Measurements from ENCODE around the gene GTSE1.
"Not testable (repeated sequence)": the region's sequence is repeated elsewhere in the genome, so short reads cannot be mapped to it uniquely, and the experiment has no call there.

The GTSE1 gene

DNA sequence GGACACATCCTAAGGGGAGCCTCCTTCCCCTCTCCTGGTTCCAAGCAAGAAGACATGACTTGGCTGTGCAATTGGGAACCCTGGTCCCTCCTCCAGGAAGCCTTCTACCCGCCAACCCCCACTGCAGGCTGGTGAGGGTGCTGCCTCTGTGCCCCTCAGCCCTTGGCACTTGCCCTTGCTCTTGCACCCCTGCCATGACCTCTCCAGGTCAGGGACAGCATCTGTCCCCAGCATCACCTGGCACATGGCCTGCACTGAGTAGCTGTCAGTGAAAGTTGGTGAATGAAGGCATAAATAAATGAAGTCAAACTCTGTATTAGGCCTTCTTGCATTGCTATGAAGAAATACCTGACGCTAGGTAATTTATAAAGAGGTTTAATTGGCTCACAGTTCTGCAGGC, 1.9 kb upstream of the GTSE1 start:
- peaks cover 35% of the 10 kb centered on the region for H3K4me1 Mint-ChIP-seq

DNA sequence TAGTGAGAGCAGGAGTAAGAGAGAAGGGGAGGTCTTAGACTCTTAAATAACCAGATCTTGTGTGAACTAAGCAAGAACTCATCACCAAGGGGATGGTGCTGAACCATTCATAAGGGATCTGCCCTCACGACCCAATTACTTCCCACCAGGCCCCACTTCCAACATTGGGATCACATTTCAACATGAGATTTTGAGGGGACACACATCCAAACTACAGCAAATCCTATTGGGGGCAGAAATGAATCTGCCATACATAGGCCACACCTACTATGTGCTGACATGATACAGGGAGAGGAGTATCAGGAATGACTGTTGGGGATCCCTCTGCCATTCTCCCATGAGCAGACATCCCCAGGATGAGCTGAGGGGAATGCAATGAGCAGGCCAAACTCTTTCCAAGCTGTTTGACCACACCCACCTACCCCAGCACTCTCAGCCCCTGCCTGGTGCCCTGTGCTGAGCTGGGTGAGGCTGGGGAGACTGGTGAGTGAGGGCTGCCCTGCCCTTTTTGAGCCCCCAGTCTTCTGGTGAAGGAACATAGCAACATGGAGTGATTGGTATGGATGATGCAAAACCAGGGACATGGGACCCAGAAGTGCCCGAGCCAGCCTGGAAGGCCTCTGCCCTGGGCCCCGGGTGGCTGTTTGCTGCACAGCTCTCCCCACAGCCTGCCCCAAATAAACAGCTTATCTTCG, 1.2 kb upstream of the GTSE1 start:
- no peak for ATAC-seq (ENCODE audit: low read depth)
- no peak for DNase-seq (ENCODE audit: low spot score in 2 of 2)
- H3K4me1 Mint-ChIP-seq: peaks cover 30% of the 10 kb centered on the region
- H3K27me3 Mint-ChIP-seq: peaks cover 8% of the 10 kb centered on the region
- peaks cover 7% of the 10 kb centered on the region for H3K36me3 Mint-ChIP-seq
- H3K27ac Mint-ChIP-seq: peak overlapping the region; percentile 96
- peak overlapping the region; percentile 91 for H3K4me3 Mint-ChIP-seq
- no peaks in the 10 kb centered on the region for H3K9me3 Mint-ChIP-seq

More for the DNA sequence above, 1.9 kb upstream of the GTSE1 start:
- Mint-ChIP-seq H3K27ac (peak overlapping the region; percentile 96), H3K9me3 (peaks cover 3% of the 10 kb centered on the region), H3K36me3 (peaks cover 7% of the 10 kb centered on the region), H3K4me3 (no peak overlapping the region), H3K27me3 (peaks cover 6% of the 10 kb centered on the region)
- ATAC-seq (ENCODE audit: low read depth) (no peak), DNase-seq (ENCODE audit: low spot score in 2 of 2) (no peak)

- Mint-ChIP-seq H3K4me1 (peaks cover 26% of the 10 kb centered on the region), H3K9me3 (no peaks in the 10 kb centered on the region), H3K27ac (no peak overlapping the region), H3K27me3 (peaks cover 8% of the 10 kb centered on the region), H3K36me3 (peaks cover 3% of the 10 kb centered on the region), H3K4me3 (peak overlapping the region; percentile 76)
- DNase-seq (ENCODE audit: low spot score in 2 of 2) (no peak), ATAC-seq (ENCODE audit: low read depth) (no peak)
Measured at GRCh38 chr22:46297151-46297812, 612 bp downstream of the GTSE1 start.

DNA sequence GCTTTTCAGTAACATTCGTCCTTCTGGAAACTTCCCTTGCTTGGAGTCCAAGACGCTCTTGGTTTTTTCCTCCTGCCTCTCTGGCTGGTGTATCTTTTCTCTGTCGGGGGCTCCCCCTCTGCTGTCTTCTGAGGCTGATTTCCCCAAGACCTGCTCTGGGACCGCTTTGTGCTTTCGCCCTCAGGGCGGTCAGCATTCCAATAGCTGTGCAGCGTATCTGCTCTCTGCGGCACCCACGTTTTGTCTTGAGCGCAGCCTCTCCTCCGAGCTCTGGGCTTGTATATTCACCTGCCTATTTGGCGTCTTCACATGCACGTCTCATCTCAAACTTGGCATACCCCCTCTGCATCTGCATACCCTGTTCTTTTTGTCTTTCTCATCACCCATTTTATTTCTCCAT, 2.4 kb downstream of the GTSE1 start:
- ATAC-seq (ENCODE audit: low read depth) (no peak), DNase-seq (ENCODE audit: low spot score in 2 of 2) (no peak)
- Mint-ChIP-seq H3K4me1 (peaks cover 18% of the 10 kb centered on the region), H3K36me3 (no peaks in the 10 kb centered on the region), H3K27me3 (peaks cover 8% of the 10 kb centered on the region), H3K9me3 (no peaks in the 10 kb centered on the region), H3K4me3 (no peak overlapping the region), H3K27ac (no peak overlapping the region)

- Mint-ChIP-seq H3K27ac (no peak overlapping the region), H3K27me3 (peaks cover 8% of the 10 kb centered on the region), H3K9me3 (no peaks in the 10 kb centered on the region), H3K36me3 (no peaks in the 10 kb centered on the region), H3K4me3 (no peak overlapping the region), H3K4me1 (peaks cover 13% of the 10 kb centered on the region)
- DNase-seq (ENCODE audit: low spot score in 2 of 2): no peak
- ATAC-seq (ENCODE audit: low read depth): no peak
Measured at GRCh38 chr22:46300491-46300890, 3.8 kb downstream of the GTSE1 start.

- no peaks in the 10 kb centered on the region for H3K36me3 Mint-ChIP-seq
- DNase-seq (ENCODE audit: low spot score in 2 of 2) (no peak), ATAC-seq (ENCODE audit: low read depth) (no peak)
- H3K9me3 Mint-ChIP-seq: no peaks in the 10 kb centered on the region
- no peak overlapping the region for H3K4me3 Mint-ChIP-seq
- no peak overlapping the region for H3K27ac Mint-ChIP-seq
- H3K4me1 Mint-ChIP-seq: no peaks in the 10 kb centered on the region
- H3K27me3 Mint-ChIP-seq: peaks cover 8% of the 10 kb centered on the region
Measured at GRCh38 chr22:46303347-46303965, 6.8 kb downstream of the GTSE1 start.

- Mint-ChIP-seq H3K9me3 (no peaks in the 10 kb centered on the region), H3K4me1 (no peaks in the 10 kb centered on the region), H3K27ac (no peak overlapping the region), H3K36me3 (no peaks in the 10 kb centered on the region), H3K27me3 (no peaks in the 10 kb centered on the region), H3K4me3 (no peak overlapping the region)
- DNase-seq (ENCODE audit: low spot score in 2 of 2) (no peak), ATAC-seq (ENCODE audit: low read depth) (no peak)
Measured at GRCh38 chr22:46308283-46308988, 11.8 kb downstream of the GTSE1 start.

DNA sequence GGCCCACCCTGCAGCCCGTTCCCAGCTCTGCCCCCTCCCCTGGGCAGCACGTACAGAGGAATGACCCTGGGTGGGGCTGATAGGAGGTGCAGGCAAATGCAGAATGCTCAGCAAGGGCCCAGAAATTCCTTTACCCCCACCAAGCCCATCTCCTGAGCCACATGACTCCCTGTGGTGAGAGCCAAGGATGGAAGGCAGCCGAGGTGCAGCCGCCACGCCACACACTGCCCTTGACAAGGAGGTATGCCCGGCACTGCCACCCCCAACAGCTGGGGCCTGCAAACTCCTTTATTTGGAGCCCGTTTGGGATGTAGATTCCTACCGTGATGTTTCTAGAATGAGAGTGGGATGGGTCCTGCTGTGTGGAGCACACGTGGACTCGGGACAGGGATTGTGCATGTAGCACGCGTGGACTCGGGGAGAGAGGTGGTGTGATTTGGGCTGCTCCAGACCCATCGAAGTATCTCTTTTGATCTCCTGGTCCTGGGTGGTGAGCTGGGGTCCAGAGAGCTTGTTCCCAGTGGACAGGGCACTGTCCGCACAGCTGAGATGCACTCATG, 12.9 kb downstream of the GTSE1 start:
- no peak overlapping the region for H3K4me3 Mint-ChIP-seq
- DNase-seq (ENCODE audit: low spot score in 2 of 2) (no peak), ATAC-seq (ENCODE audit: low read depth) (no peak)
- H3K36me3 Mint-ChIP-seq: no peaks in the 10 kb centered on the region
- no peaks in the 10 kb centered on the region for H3K4me1 Mint-ChIP-seq
- no peaks in the 10 kb centered on the region for H3K27me3 Mint-ChIP-seq
- no peaks in the 10 kb centered on the region for H3K9me3 Mint-ChIP-seq
- peak overlapping the region; percentile 39 for H3K27ac Mint-ChIP-seq

GRCh38 chr22:46312056-46312455, 15.4 kb downstream of the GTSE1 start:
- DNase-seq (ENCODE audit: low spot score in 2 of 2) (no peak), ATAC-seq (ENCODE audit: low read depth) (no peak)
- Mint-ChIP-seq H3K27ac (no peak overlapping the region), H3K27me3 (no peaks in the 10 kb centered on the region), H3K4me1 (no peaks in the 10 kb centered on the region), H3K9me3 (no peaks in the 10 kb centered on the region), H3K4me3 (no peak overlapping the region), H3K36me3 (no peaks in the 10 kb centered on the region)

DNA sequence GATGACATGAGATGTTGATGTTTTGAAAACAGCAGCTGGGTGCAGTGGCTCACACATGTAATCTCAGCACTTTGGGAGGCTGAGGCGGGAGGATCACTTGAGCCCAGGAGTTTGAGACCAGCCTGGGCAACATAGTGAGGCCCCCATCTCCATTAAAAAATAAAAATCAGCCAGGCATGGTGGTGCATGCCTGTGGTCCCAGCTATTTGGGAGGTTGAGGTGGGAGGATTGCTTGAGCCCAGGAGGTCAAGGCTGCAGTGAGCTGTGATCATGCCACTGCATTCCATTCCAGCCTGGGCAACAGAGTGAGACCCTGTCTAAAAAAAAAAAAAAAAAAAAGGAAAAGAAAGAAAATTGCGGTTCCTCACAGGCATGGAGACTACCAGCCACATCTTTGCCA, 16.2 kb downstream of the GTSE1 start:
- H3K36me3 Mint-ChIP-seq, H3K9me3 Mint-ChIP-seq: not testable (repeated sequence)

DNA sequence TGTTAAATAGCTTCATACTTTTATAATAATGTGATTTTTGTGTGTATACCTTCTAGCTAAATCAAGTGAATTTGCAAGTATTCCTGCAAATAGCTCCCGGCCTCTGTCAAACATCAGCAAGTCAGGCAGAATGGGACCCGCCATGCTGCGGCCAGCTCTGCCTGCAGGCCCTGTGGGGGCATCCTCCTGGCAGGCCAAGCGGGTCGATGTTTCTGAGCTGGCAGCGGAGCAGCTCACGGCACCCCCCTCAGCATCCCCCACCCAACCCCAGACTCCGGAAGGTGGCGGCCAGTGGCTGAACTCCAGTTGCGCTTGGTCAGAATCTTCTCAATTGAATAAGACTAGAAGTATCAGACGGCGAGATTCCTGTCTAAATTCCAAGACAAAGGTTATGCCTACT, 19.3 kb downstream of the GTSE1 start:
- DNase-seq (ENCODE audit: low spot score in 2 of 2) (no peak), ATAC-seq (ENCODE audit: low read depth) (no peak)
- Mint-ChIP-seq H3K4me3 (no peak overlapping the region), H3K9me3 (no peaks in the 10 kb centered on the region), H3K36me3 (no peaks in the 10 kb centered on the region), H3K4me1 (no peaks in the 10 kb centered on the region), H3K27me3 (no peaks in the 10 kb centered on the region), H3K27ac (no peak overlapping the region)

More for the DNA sequence above, 16.2 kb downstream of the GTSE1 start:
- H3K27me3 Mint-ChIP-seq; ATAC-seq (ENCODE audit: low read depth); H3K27ac Mint-ChIP-seq; H3K4me1 Mint-ChIP-seq; DNase-seq (ENCODE audit: low spot score in 2 of 2); H3K4me3 Mint-ChIP-seq: not testable (repeated sequence)

DNA sequence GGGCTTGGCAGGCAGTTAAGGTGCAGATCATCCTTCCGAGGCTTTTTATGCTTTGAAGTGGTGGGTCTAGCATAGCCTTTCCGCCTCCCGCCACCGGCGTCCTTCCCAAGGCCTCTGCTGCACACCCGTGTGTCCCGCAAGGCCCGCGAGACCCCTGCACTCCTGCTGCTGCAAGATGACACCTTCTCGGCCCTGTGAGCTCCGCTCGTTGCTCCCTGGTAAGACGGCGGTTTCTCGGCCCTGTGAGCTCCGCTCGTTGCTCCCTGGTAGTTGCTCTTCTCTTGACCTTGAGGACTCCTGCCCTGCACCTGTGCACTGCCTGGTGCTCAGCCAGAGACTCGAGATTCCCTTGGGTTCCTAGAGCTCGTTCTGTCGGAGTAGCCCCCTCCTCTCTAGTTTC, 21.0 kb downstream of the GTSE1 start:
- Mint-ChIP-seq H3K36me3 (no peaks in the 10 kb centered on the region), H3K9me3 (no peaks in the 10 kb centered on the region), H3K4me1 (no peaks in the 10 kb centered on the region), H3K27ac (no peak overlapping the region), H3K27me3 (no peaks in the 10 kb centered on the region), H3K4me3 (no peak overlapping the region)
- DNase-seq (ENCODE audit: low spot score in 2 of 2): no peak
- no peak for ATAC-seq (ENCODE audit: low read depth)

GRCh38 chr22:46318576-46318975, 21.9 kb downstream of the GTSE1 start:
- no peak for ATAC-seq (ENCODE audit: low read depth)
- no peaks in the 10 kb centered on the region for H3K27me3 Mint-ChIP-seq
- H3K9me3 Mint-ChIP-seq: no peaks in the 10 kb centered on the region
- no peaks in the 10 kb centered on the region for H3K4me1 Mint-ChIP-seq
- H3K36me3 Mint-ChIP-seq: no peaks in the 10 kb centered on the region
- no peak for DNase-seq (ENCODE audit: low spot score in 2 of 2)
- H3K4me3 Mint-ChIP-seq: no peak overlapping the region
- no peak overlapping the region for H3K27ac Mint-ChIP-seq

- ATAC-seq (ENCODE audit: low read depth) (no peak), DNase-seq (ENCODE audit: low spot score in 2 of 2) (no peak)
- no peak overlapping the region for H3K4me3 Mint-ChIP-seq
- H3K27me3 Mint-ChIP-seq: no peaks in the 10 kb centered on the region
- H3K27ac Mint-ChIP-seq: no peak overlapping the region
- no peaks in the 10 kb centered on the region for H3K4me1 Mint-ChIP-seq
- H3K9me3 Mint-ChIP-seq: no peaks in the 10 kb centered on the region
- no peaks in the 10 kb centered on the region for H3K36me3 Mint-ChIP-seq
Measured at GRCh38 chr22:46319319-46319718, 22.6 kb downstream of the GTSE1 start.

All from memory B cell (primary cell).